ENCODE data around the gene ATAT1. TPM values are rescaled to one million over a fixed set of nuclear protein-coding genes. Genes with fewer than 3 reads are reported as not detected.

The ATAT1 gene
- total and polyA plus RNA-seq, 2 of the 13 experiments (the other 11 are each of a cell fraction or from before 2014, with no cell fraction given): 9.2 to 23.6 TPM

DNA sequence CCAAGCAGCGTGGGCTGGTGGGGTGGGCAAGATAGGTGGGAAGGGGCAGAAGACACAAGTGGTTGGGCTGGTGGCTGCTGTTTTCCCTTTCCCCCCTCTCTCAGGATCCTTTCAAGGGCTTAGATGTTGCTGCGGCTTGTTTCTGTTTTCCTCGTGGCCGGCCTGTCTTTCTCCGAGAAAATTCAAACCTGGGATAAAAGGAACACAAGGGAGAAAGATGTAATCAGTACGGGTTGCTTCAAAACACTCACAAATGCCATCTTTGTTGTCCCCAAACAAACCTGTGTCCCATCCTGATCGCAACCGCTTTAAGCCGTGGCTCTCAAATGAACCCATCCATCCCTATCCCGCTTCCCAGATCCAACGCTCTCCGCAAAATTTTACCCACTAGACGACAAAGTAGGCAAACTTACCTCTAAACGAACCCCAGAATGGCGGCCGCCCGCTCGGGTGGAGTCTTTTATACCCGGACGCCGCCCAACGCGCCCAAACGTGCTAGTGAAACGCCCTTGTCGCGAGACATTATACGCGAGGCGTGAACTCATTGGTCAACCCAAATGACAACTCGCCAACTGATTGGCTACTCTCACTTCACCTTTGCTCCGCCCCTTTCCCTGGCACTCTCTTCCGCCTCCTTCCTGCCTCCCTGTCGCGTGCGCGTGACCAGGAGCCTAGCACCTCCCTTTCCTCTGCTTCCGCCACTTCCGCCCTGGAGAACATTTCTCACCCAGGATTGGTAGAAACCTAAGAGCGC lies 9.7 kb upstream of the ATAT1 start, which contains the start of gene PPP1R10 (continued):
- TF ChIP-seq, protein P1, sequence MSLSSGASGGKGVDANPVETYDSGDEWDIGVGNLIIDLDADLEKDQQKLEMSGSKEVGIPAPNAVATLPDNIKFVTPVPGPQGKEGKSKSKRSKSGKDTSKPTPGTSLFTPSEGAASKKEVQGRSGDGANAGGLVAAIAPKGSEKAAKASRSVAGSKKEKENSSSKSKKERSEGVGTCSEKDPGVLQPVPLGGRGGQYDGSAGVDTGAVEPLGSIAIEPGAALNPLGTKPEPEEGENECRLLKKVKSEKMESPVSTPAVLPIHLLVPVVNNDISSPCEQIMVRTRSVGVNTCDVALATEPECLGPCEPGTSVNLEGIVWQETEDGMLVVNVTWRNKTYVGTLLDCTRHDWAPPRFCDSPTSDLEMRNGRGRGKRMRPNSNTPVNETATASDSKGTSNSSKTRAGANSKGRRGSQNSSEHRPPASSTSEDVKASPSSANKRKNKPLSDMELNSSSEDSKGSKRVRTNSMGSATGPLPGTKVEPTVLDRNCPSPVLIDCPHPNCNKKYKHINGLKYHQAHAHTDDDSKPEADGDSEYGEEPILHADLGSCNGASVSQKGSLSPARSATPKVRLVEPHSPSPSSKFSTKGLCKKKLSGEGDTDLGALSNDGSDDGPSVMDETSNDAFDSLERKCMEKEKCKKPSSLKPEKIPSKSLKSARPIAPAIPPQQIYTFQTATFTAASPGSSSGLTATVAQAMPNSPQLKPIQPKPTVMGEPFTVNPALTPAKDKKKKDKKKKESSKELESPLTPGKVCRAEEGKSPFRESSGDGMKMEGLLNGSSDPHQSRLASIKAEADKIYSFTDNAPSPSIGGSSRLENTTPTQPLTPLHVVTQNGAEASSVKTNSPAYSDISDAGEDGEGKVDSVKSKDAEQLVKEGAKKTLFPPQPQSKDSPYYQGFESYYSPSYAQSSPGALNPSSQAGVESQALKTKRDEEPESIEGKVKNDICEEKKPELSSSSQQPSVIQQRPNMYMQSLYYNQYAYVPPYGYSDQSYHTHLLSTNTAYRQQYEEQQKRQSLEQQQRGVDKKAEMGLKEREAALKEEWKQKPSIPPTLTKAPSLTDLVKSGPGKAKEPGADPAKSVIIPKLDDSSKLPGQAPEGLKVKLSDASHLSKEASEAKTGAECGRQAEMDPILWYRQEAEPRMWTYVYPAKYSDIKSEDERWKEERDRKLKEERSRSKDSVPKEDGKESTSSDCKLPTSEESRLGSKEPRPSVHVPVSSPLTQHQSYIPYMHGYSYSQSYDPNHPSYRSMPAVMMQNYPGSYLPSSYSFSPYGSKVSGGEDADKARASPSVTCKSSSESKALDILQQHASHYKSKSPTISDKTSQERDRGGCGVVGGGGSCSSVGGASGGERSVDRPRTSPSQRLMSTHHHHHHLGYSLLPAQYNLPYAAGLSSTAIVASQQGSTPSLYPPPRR (CRISPR knock-in tag; IDR thresholded peaks at IDR 0.05; ENCODE audit: borderline replicate concordance): peak; percentile 21; the same call in 1 of the 2 replicates
- TF ChIP-seq IKZF1 (IDR thresholded peaks at IDR 0.05): no peak
- peak in 1 of 2 experiments; percentile 62; a peak in 3 of 4 replicates for TF ChIP-seq ATF4 (CRISPR knock-in tag; IDR thresholded peaks at IDR 0.05)
- TF ChIP-seq, protein P2, sequence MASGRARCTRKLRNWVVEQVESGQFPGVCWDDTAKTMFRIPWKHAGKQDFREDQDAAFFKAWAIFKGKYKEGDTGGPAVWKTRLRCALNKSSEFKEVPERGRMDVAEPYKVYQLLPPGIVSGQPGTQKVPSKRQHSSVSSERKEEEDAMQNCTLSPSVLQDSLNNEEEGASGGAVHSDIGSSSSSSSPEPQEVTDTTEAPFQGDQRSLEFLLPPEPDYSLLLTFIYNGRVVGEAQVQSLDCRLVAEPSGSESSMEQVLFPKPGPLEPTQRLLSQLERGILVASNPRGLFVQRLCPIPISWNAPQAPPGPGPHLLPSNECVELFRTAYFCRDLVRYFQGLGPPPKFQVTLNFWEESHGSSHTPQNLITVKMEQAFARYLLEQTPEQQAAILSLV (CRISPR knock-in tag; IDR thresholded peaks at IDR 0.05; ENCODE audit: borderline replicate concordance): peak; percentile 93
- TF ChIP-seq, protein P3, sequence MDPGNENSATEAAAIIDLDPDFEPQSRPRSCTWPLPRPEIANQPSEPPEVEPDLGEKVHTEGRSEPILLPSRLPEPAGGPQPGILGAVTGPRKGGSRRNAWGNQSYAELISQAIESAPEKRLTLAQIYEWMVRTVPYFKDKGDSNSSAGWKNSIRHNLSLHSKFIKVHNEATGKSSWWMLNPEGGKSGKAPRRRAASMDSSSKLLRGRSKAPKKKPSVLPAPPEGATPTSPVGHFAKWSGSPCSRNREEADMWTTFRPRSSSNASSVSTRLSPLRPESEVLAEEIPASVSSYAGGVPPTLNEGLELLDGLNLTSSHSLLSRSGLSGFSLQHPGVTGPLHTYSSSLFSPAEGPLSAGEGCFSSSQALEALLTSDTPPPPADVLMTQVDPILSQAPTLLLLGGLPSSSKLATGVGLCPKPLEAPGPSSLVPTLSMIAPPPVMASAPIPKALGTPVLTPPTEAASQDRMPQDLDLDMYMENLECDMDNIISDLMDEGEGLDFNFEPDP (CRISPR knock-in tag; conservative IDR thresholded peaks at IDR 0.05): no peak
- TF ChIP-seq ZNF605 (CRISPR knock-in tag; IDR thresholded peaks at IDR 0.05): peak; percentile 87
- no peak for TF ChIP-seq NFATC3 (CRISPR knock-in tag; IDR thresholded peaks at IDR 0.05)
- TF ChIP-seq HCFC1 (IDR thresholded peaks at IDR 0.05; ENCODE audit: low read depth, low read length): 0 out of 2 replicates have a peak, but pooled peaks have one; percentile 40
- no peak for TF ChIP-seq FOXA1 (IDR thresholded peaks at IDR 0.05)
- 0 out of 2 replicates have a peak, but pooled peaks have one; percentile 4 for TF ChIP-seq FOXA1 (CRISPR knock-in tag; IDR thresholded peaks at IDR 0.05)
- no peak; the same call in 1 of the 2 replicates for TF ChIP-seq FIP1L1 (IDR thresholded peaks at IDR 0.05; ENCODE audit: borderline replicate concordance, insufficient read depth, low read depth, low read length)
- TF ChIP-seq AGO2 (optimal IDR thresholded peaks at IDR 0.05; ENCODE audit: low read depth, low read length): peak; percentile 82
- TF ChIP-seq DMTF1 (CRISPR knock-in tag; IDR thresholded peaks at IDR 0.05): no peak
- no peak for TF ChIP-seq MATR3 (CRISPR knock-in tag; IDR thresholded peaks at IDR 0.05)
- TF ChIP-seq, protein P4, sequence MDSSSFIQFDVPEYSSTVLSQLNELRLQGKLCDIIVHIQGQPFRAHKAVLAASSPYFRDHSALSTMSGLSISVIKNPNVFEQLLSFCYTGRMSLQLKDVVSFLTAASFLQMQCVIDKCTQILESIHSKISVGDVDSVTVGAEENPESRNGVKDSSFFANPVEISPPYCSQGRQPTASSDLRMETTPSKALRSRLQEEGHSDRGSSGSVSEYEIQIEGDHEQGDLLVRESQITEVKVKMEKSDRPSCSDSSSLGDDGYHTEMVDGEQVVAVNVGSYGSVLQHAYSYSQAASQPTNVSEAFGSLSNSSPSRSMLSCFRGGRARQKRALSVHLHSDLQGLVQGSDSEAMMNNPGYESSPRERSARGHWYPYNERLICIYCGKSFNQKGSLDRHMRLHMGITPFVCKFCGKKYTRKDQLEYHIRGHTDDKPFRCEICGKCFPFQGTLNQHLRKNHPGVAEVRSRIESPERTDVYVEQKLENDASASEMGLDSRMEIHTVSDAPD (CRISPR knock-in tag; IDR thresholded peaks at IDR 0.05): no peak
- TF ChIP-seq MZF1 (CRISPR knock-in tag; IDR thresholded peaks at IDR 0.05; ENCODE audit: borderline replicate concordance): no peak
